GM12891 (cell line): ENCODE results near the gene LRRC40.

Experiments used
- PAX5 ChIP-seq: IDR thresholded peaks from 2 replicates; pipeline ENCODE4 v1.6.1; 2011; ENCODE audit warnings: low read length, moderate library complexity, mild to moderate bottlenecking; ENCODE audit not compliant: insufficient read depth, severe bottlenecking
- POLR2A ChIP-seq: IDR thresholded peaks from 2 replicates; pipeline ENCODE4 v1.6.1; 2011; ENCODE audit warnings: low read depth, low read length, control low read depth
- TAF1 ChIP-seq: IDR thresholded peaks from 2 replicates; pipeline ENCODE4 v1.6.1; 2011; ENCODE audit warnings: low read depth, low read length, control low read depth

DNA sequence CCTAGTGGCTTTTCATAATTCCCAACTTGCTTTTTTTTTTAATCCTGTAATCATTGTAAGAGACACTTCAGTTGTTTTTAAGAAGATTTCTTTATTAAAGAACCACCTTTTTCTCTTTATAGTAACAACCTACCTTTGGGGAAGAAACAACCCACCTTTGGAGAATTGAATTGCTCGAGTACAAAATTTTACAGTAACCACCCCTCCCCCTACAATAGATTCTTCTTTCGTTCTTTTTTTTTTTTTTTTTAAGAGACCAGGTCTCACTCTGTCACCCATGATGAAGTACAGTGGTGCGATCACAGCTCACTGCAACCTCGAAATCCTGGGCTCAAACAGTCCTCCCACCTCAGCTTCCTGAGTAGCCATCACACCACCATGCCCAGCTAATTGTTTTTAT, 2.1 kb upstream of the LRRC40 start:
- no peak for TF ChIP-seq POLR2A
- TF ChIP-seq TAF1: no peak
- no peak for TF ChIP-seq PAX5
